HG03159 (cell line): ENCODE data around the gene SLC26A4.

ENCODE experiments used
- ATAC-seq: cut with Tn5 transposase; IDR thresholded peaks from one replicate; pipeline ENCODE4 v1.9.1; 2021; ENCODE audit warnings: mild to moderate bottlenecking, moderate library complexity; ENCODE audit not compliant: unreplicated experiment

The SLC26A4 gene

GRCh38 chr7:107659666-107660065 is 962 bp upstream of the SLC26A4 start:
- ATAC-seq: no peak

GRCh38 chr7:107661081-107661864 is 645 bp downstream of the SLC26A4 start:
- peak; percentile 62 for ATAC-seq

GRCh38 chr7:107661865-107662379 is 1.3 kb downstream of the SLC26A4 start:
- no peak for ATAC-seq

GRCh38 chr7:107663196-107663595 is 2.6 kb downstream of the SLC26A4 start:
- ATAC-seq: no peak

GRCh38 chr7:107666790-107667189 is 6.2 kb downstream of the SLC26A4 start:
- no peak for ATAC-seq

GRCh38 chr7:107667341-107667740 is 6.7 kb downstream of the SLC26A4 start:
- ATAC-seq: no peak

GRCh38 chr7:107668296-107668695 is 7.7 kb downstream of the SLC26A4 start:
- ATAC-seq: no peak

- ATAC-seq: no peak
These were observed 11.6 kb downstream of the SLC26A4 start for GRCh38 chr7:107672183-107672582.

GRCh38 chr7:107676249-107676648 is 15.6 kb downstream of the SLC26A4 start:
- ATAC-seq: no peak

GRCh38 chr7:107678110-107678753 is 17.6 kb downstream of the SLC26A4 start:
- no peak for ATAC-seq

- ATAC-seq: no peak
These were observed 19.9 kb downstream of the SLC26A4 start for GRCh38 chr7:107680478-107680877.

GRCh38 chr7:107682886-107683285 is 22.3 kb downstream of the SLC26A4 start:
- ATAC-seq: no peak

GRCh38 chr7:107684287-107684686 is 23.7 kb downstream of the SLC26A4 start:
- no peak for ATAC-seq

GRCh38 chr7:107684947-107685463 is 24.4 kb downstream of the SLC26A4 start:
- no peak for ATAC-seq

GRCh38 chr7:107686816-107687387 is 26.3 kb downstream of the SLC26A4 start:
- no peak for ATAC-seq

- no peak for ATAC-seq
These were observed 27.0 kb downstream of the SLC26A4 start for GRCh38 chr7:107687656-107688055.

GRCh38 chr7:107689553-107689952 is 28.9 kb downstream of the SLC26A4 start:
- ATAC-seq: no peak

- ATAC-seq: no peak
These were observed 29.5 kb downstream of the SLC26A4 start for GRCh38 chr7:107690084-107690483.

- ATAC-seq: no peak
These were observed 30.0 kb downstream of the SLC26A4 start for GRCh38 chr7:107690611-107691010.

GRCh38 chr7:107691716-107692115 is 31.1 kb downstream of the SLC26A4 start:
- ATAC-seq: no peak

- ATAC-seq: no peak
These were observed 31.9 kb downstream of the SLC26A4 start for GRCh38 chr7:107692501-107692900.

GRCh38 chr7:107693396-107693795 is 32.8 kb downstream of the SLC26A4 start:
- ATAC-seq: no peak
